ENCODE results near the gene LRRC7.
"Not testable (repeated sequence)": the region's sequence is repeated elsewhere in the genome, so short reads cannot be mapped to it uniquely, and the experiment has no call there.

The LRRC7 gene

GRCh38 chr1:69871412-69871811, 303.7 kb downstream of the LRRC7 start:
- no peak for DNase-seq (ENCODE audit: low read depth, low spot score)

DNA sequence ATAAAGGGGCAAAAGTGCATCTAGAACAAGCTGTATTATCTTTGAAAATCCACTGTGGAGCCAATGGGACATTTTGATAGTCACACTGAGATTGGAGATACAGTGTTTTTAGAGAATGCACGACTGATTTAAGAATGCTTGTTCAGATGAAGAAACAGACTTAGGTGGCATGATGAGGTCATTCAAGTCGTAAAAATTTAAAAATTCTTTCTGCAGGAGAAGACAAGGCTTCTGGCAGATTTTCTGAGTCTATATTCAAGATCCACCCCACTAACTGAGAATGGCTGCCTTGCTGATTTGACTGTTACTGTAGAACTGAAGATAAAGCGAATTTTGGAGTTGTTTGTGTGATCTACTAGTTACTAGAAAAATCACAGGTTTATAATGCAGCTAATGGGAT, 310.6 kb downstream of the LRRC7 start:
- DNase-seq (ENCODE audit: low read depth, low spot score), result no peak

DNA sequence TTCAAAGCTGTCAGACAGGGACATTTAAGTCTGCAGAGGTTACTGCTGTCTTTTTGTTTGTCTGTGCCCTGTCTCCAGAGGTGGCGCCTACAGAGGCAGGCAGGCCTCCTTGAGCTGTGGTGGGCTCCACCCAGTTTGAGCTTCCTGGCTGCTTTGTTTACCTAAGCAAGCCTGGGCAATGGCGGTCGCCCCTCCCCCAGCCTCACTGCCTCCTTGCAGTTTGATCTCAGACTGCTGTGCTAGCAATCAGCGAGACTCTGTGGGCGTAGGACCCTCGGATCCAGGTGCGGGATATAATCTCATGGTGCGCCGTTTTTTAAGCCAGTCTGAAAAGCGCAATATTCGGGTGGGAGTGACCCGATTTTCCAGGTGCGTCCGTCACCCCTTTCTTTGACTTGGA, 320.3 kb downstream of the LRRC7 start:
- DNase-seq (ENCODE audit: low read depth, low spot score), result not testable (repeated sequence)

DNA sequence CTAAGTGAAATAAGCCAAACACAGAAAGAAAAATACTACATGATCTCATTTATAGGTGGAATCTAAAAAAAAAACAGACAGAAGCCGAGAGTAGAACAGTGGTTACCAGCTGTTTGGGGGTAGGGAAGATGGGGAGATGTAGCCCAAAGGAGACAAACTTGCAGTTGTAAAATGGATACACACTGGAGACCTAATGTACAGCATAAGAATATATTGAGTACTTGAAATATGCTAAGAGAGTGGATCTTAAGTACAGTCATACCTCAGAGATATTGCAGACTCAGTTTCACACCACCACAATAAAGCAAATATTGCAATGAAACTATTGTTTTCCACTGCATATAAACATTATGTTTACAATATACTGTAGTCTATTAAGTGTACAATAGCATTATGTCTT, 320.9 kb downstream of the LRRC7 start:
- DNase-seq (ENCODE audit: low read depth, low spot score), result no peak

DNA sequence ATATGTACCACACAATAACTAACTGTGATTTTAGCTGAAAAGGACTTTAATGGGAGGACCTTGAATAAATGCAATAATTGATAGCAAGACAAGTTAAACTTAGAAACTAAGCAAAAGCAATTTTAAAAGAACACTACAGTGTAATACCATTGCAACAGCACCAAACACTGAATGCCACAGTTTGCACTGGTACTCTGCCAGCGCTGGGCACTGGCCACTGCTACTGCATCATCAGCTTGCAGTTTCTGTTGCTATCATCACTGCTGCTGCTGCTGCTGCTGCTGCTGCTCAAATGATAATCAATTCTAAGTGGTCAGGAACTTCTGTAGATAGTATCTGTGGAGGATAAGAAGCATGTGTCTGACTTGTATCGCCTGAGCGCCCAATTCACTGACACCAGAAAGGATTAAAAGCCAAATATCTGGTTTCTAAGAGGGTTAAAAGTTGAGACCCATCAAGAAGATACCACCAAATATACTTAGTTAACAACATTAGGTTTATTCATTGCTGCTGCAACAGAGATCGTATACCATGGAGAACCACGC, 330.8 kb downstream of the LRRC7 start:
- no peak for DNase-seq (ENCODE audit: low read depth, low spot score)

GRCh38 chr1:69911301-69911801, 343.6 kb downstream of the LRRC7 start:
- DNase-seq (ENCODE audit: low read depth, low spot score), result no peak

DNA sequence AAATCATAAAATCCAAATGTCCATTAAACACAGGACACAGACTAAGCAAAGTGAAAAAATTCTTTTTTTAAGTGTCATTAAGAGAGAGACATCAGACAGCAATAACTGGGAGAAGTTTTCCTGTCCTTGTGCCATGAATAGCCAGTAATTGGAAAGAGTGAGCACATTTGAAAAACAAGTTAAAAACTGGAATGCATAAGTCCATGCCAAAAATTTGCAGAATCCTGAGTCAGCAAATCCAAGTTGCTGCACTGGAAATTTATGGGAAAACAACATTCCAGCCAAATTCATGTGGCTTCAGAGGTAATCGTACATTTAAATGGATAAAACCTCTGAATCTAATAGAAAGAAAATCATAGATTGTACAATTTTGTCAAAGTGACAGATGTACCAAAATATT, 346.3 kb downstream of the LRRC7 start:
- no peak for DNase-seq (ENCODE audit: low read depth, low spot score)

- DNase-seq (ENCODE audit: low read depth, low spot score), result no peak
These were observed 347.4 kb downstream of the LRRC7 start for GRCh38 chr1:69914976-69915765.

DNA sequence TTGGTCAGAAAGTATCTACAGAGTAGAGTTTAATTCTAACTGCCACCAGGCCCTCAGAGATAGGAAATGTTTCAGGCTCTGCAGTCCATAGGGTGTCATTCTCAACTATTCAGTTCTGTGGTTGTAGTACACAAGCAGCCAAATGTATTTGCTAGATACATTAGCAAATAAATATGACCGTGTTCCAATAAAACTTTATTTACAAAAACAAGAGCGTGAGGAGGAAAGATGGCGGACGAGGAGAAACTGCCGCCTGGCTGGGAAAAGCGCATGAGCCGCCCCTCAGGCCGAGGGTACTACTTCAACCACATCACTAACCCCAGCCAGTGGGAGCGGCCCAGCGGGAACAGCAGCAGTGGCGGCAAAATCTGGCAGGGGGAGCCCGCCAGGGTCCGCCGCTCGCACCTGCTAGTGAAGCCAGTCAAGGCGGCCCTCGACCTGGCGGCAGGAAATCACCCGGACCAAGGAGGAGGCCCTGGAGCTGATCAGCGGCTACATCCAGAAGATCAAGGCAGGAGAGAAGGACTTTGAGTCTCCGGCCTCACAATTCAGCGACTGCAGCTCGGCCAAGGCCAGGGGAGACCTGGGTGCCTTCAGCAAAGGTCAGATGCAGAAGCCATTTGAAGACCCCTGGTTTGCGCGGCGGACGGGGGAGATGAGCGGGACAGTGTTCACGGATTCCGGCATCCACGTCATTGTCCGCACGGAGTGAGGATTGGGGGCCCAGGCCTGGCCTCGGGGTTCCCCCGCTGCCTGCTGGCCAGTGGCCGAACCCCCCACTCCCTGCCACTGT, 351.6 kb downstream of the LRRC7 start:
- DNase-seq (ENCODE audit: low read depth, low spot score), result no peak

- no peak for DNase-seq (ENCODE audit: low read depth, low spot score)
These were observed 352.2 kb downstream of the LRRC7 start for GRCh38 chr1:69919922-69920273.

- DNase-seq (ENCODE audit: low read depth, low spot score), result no peak
These were observed 352.7 kb downstream of the LRRC7 start for GRCh38 chr1:69920426-69920825.

DNA sequence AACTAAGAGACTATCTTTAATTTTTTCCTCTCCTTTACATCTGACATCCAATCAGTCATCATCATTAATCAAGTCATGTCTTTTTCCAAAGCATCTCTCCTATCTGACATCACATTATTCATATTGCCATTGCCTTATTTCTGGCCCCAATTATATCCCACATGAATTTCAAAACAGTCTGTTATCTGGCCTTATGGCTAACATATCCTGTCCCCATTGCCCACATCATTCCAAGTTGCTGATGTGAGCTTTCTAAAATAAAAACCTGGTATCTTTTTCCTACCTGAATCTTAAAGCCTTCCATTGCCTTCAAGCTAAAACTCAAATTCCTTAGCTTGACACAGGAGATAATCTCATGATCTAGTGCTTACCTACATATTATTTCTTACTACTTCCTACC, 353.8 kb downstream of the LRRC7 start:
- no peak for DNase-seq (ENCODE audit: low read depth, low spot score)

DNA sequence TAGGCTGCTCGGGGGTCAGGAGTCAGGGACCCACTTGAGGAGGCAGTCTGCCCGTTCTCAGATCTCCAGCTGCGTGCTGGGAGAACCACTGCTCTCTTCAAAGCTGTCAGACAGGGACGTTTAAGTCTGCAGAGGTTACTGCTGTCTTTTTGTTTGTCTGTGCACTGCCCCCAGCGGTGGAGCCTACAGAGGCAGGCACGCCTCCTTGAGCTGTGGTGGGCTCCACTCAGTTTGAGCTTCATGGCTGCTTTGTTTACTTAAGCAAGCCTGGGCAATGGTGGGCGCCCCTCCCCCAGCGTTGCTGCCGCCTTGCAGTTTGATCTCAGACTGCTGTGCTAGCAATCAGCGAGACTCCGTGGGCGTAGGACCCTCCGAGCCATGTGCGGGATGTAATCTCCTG, 360.5 kb downstream of the LRRC7 start:
- not testable (repeated sequence) for DNase-seq (ENCODE audit: low read depth, low spot score)

GRCh38 chr1:69929308-69930057, 361.8 kb downstream of the LRRC7 start:
- no peak for DNase-seq (ENCODE audit: low read depth, low spot score)

DNA sequence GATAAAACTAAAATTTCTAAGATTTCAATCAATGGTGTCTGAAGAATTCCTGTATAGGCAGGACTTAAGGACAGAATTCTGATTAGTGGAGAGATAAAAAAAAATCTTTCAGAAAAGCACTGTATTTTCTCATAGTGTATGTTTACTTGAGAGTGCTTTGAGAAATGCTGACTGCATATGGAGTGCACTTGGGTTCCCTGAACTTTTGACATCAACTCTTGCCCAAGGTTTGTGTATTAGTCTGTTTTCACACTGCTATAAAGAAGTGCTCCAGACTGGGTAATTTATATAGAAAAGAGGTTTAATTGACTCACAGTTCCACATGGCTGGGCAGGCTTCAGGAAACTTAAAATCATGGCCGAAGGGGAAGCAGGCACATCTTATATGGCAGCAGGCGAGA, 362.7 kb downstream of the LRRC7 start:
- DNase-seq (ENCODE audit: low read depth, low spot score), result no peak

DNA sequence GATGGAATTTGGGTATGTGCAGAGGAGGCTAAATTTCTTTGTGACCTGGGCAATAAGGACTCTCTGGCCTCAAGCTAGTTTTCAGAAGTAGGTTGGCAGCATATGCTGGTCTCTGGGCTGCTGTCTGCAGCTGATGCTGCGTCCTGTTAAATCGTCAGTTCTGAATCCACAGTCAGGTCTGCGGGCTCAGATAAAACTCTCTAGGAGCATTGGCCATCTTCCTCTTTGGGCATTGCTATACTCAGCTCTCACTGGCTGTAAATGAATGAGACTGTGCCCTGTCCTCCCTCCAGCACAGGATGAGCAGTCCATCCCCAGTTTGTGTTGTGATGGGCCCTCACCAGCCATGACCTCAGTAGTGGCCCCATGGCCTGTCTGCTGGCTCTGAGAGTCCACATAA, 365.0 kb downstream of the LRRC7 start:
- no peak for DNase-seq (ENCODE audit: low read depth, low spot score)

- no peak for DNase-seq (ENCODE audit: low read depth, low spot score)
These were observed 372.5 kb downstream of the LRRC7 start for GRCh38 chr1:69940231-69940630.

DNA sequence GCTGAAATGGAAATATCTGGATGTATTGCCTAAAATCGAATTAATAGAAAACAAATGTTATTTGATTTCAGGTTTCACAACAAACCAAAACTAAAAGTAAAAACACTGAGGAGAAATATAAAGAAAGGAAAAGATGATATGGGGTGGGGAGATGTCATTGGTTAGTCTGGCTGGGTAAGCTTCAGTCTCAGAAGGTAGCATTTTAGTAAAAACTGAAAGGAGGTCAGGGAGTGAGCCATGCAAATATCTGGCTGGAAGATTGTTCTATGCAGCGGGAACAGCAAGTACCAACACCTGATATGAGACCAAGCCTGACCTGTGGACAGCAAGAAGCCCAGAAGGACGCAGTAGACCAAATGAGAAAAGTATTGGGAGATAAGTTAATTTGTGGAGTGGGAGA, 373.1 kb downstream of the LRRC7 start:
- DNase-seq (ENCODE audit: low read depth, low spot score), result no peak

DNA sequence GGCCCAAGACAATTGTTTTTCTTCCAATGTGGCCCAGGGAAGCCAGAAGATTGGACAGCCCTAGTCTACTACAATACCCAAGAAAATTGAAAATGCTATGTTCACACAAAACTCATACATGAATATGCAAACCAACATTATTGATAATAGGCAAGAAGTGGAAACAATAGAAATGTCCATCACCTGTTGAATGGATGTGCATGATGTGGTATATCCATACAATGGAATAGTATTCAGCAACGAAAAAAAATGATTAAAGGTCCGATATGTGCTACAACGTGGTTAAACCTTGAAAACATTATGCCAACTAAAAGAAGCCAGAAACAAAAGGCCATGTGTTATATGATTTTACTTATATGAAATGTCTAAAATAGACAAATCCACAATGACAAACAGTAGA, 375.3 kb downstream of the LRRC7 start:
- no peak for DNase-seq (ENCODE audit: low read depth, low spot score)

- DNase-seq (ENCODE audit: low read depth, low spot score), result no peak
These were observed 379.2 kb downstream of the LRRC7 start for GRCh38 chr1:69946935-69947334.

DNA sequence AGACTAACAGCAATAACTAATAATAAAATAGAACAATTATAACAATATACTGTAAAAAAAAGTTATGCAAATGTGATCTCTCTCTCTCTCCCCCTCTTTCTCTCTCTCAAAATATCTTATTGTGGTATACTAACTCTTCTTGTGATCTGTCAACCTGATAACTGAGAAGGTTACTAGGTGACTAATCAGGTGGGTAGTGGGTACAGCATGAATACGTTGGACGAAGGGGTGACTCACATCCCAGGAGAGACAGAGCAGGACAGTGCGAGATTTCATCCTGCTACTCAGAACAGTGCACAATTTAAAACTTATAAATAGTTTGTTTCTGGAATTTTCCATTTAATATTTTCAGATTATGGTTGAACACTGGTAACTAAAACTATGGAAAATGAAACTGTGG, 380.1 kb downstream of the LRRC7 start:
- no peak for DNase-seq (ENCODE audit: low read depth, low spot score)

GRCh38 chr1:69952676-69953075, 385.0 kb downstream of the LRRC7 start:
- no peak for DNase-seq (ENCODE audit: low read depth, low spot score)

All from iPS DF 19.7 (cell line).